K562 (cell line): Measurements from ENCODE around the gene FRMPD4.

ENCODE experiments used
- CBFA2T3 ChIP-seq: fragments of 450-650 bp; IDR thresholded peaks from 2 replicates; pipeline ENCODE4 v1.6.1; 2017
- ETV5 ChIP-seq: sonication (generic); formaldehyde crosslinking; IDR thresholded peaks from 2 replicates; pipeline ENCODE4 v1.4.0; 2020; ENCODE audit warnings: low read depth, mild to moderate bottlenecking, missing genetic modification reagents
- GABPB1 ChIP-seq: sonication (generic); formaldehyde crosslinking; IDR thresholded peaks from 2 replicates; pipeline ENCODE4 v1.8.0; 2022; ENCODE audit warnings: mild to moderate bottlenecking, missing genetic modification reagents
- MXI1 ChIP-seq: IDR thresholded peaks from 2 replicates; pipeline ENCODE4 v1.6.1; 2011; ENCODE audit warnings: low read depth, mild to moderate bottlenecking, improper control_type of control experiment, low read length
- POLR2A ChIP-seq: fragments of 450-650 bp; conservative IDR thresholded peaks from 2 replicates; pipeline ENCODE4 v1.6.1; 2016
- RBM22 ChIP-seq: fragments of 200-400 bp; formaldehyde crosslinking; IDR thresholded peaks from 2 replicates; pipeline ENCODE4 v1.6.1; 2018; ENCODE audit warnings: low read length, low read depth; ENCODE audit not compliant: poor library complexity, severe bottlenecking
- SP1 ChIP-seq: sonication (generic); formaldehyde crosslinking; IDR thresholded peaks from 2 replicates; pipeline ENCODE4 v1.8.1; 2022; ENCODE audit warnings: mild to moderate bottlenecking, missing genetic modification reagents
- ZZZ3 ChIP-seq: fragments of 450-650 bp; IDR thresholded peaks from 2 replicates; pipeline ENCODE4 v1.6.1; 2016; ENCODE audit warnings: antibody characterized with exemption, mild to moderate bottlenecking, moderate library complexity

- no peak for TF ChIP-seq ETV5 (CRISPR knock-in tag)
- no peak for TF ChIP-seq GABPB1
- TF ChIP-seq POLR2A = no peak
- TF ChIP-seq MXI1 = no peak
- TF ChIP-seq RBM22 = no peak
- TF ChIP-seq SP1 (CRISPR knock-in tag) = no peak
- no peak for TF ChIP-seq ZZZ3
- no peak for TF ChIP-seq CBFA2T3
Measured at GRCh38 chrX:12360986-12361598, 222.8 kb downstream of the FRMPD4 start.
